Liver (tissue), 9 donors: ENCODE results near the gene BTRC. TPM values are rescaled to one million over a fixed set of nuclear protein-coding genes. Genes with fewer than 3 reads are reported as not detected.
"Not testable (repeated sequence)": the region's sequence is repeated elsewhere in the genome, so short reads cannot be mapped to it uniquely, and the experiment has no call there.

Experiments used
- DNase-seq: peaks from one replicate; pipeline ENCODE4 v3.0.0-alpha.2; 2017; ENCODE audit warnings: low spot score
- H3K27ac ChIP-seq, 2 donors: one replicate each; pipeline ENCODE4 v1.7.0; 2013; ENCODE audit warnings: inconsistent platforms in 2 of 2, low read length in 2 of 2, control low read depth in 1 of 2, low read depth in 1 of 2, mild to moderate bottlenecking in 1 of 2
- H3K27me3 ChIP-seq, 4 donors: one replicate each; pipeline versions ENCODE4 v1.6.1 to v1.7.0; 2013; ENCODE audit warnings: low read length in 3 of 4, inconsistent platforms in 1 of 4, mild to moderate bottlenecking in 1 of 4, moderate library complexity in 1 of 4; ENCODE audit not compliant: control insufficient read depth in 4 of 4, insufficient read depth in 4 of 4
- H3K36me3 ChIP-seq, 4 donors: one replicate each; pipeline versions ENCODE4 v1.6.1 to v1.7.0; 2013; ENCODE audit warnings: low read length in 3 of 4, mild to moderate bottlenecking in 3 of 4, low read depth in 1 of 4, moderate library complexity in 1 of 4; ENCODE audit not compliant: control insufficient read depth in 4 of 4, insufficient read depth in 3 of 4
- H3K4me1 ChIP-seq, 4 donors: one replicate each; pipeline versions ENCODE4 v1.6.1 to v1.7.0; 2013; ENCODE audit warnings: low read length in 3 of 4, mild to moderate bottlenecking in 3 of 4, moderate library complexity in 1 of 4; ENCODE audit not compliant: control insufficient read depth in 4 of 4, insufficient read depth in 4 of 4
- H3K4me3 ChIP-seq, 3 donors: one replicate each; pipeline versions ENCODE4 v1.6.1 to v1.7.0; 2013; ENCODE audit warnings: low read length in 3 of 3, control low read depth in 1 of 3, low read depth in 1 of 3, mild to moderate bottlenecking in 1 of 3
- H3K9ac ChIP-seq, 2 donors: one replicate each; pipeline ENCODE4 v1.7.0; 2013; ENCODE audit warnings: low read length in 2 of 2, mild to moderate bottlenecking in 2 of 2, moderate library complexity in 2 of 2, control low read depth in 1 of 2, low read depth in 1 of 2
- H3K9me3 ChIP-seq, 4 donors: one replicate each; pipeline versions ENCODE4 v1.6.1 to v1.7.0; 2013; ENCODE audit warnings: low read length in 3 of 4; ENCODE audit not compliant: control insufficient read depth in 4 of 4
- CTCF ChIP-seq: fragments of 150-350 bp; IDR thresholded peaks from 2 replicates; pipeline ENCODE4 v1.5.1; 2017; ENCODE audit warnings: improper control_type of control experiment, low read depth, low read length; ENCODE audit not compliant: missing input control
- EGR1 ChIP-seq, 2 donors: IDR thresholded peaks; 2 replicates each; pipeline ENCODE4 v1.6.1; 2016 to 2018; ENCODE audit warnings: antibody characterized with exemption in 2 of 2, low read depth in 2 of 2
- FOXA1 ChIP-seq: IDR thresholded peaks from 2 replicates; pipeline ENCODE4 v1.6.1; 2016; ENCODE audit warnings: antibody characterized with exemption
- FOXA2 ChIP-seq: IDR thresholded peaks from 2 replicates; pipeline ENCODE4 v1.6.1; 2016; ENCODE audit warnings: antibody characterized with exemption
- GABPA ChIP-seq, 2 donors: IDR thresholded peaks in 1 of 2; conservative IDR thresholded peaks in 1 of 2; 2 replicates each; pipeline ENCODE4 v1.6.1; 2016; ENCODE audit warnings: antibody characterized with exemption in 2 of 2, mild to moderate bottlenecking in 1 of 2, moderate library complexity in 1 of 2
- HNF4A ChIP-seq, 2 donors: conservative IDR thresholded peaks; 2 replicates each; pipeline ENCODE4 v1.6.1; 2016; ENCODE audit warnings: antibody characterized with exemption in 2 of 2, mild to moderate bottlenecking in 2 of 2
- HNF4G ChIP-seq: IDR thresholded peaks from 2 replicates; pipeline ENCODE4 v1.6.1; 2016; ENCODE audit warnings: antibody characterized with exemption
- JUND ChIP-seq, 2 donors: IDR thresholded peaks; 2 replicates each; pipeline ENCODE4 v1.6.1; 2016; ENCODE audit warnings: antibody characterized with exemption in 2 of 2
- NR2F2 ChIP-seq: IDR thresholded peaks from 2 replicates; pipeline ENCODE4 v1.6.1; 2016; ENCODE audit warnings: antibody characterized with exemption
- RAD21 ChIP-seq, 2 donors: IDR thresholded peaks; 2 replicates each; pipeline ENCODE4 v1.6.1; 2016; ENCODE audit warnings: antibody characterized with exemption in 2 of 2, mild to moderate bottlenecking in 2 of 2
- RXRA ChIP-seq, 2 donors: IDR thresholded peaks; 2 replicates each; pipeline ENCODE4 v1.6.1; 2017 to 2018; ENCODE audit warnings: antibody characterized with exemption in 2 of 2, mild to moderate bottlenecking in 1 of 2
- TAF1 ChIP-seq: conservative IDR thresholded peaks from 2 replicates; pipeline ENCODE4 v1.6.1; 2016; ENCODE audit warnings: antibody characterized with exemption, mild to moderate bottlenecking
- YY1 ChIP-seq: IDR thresholded peaks from 2 replicates; pipeline ENCODE4 v1.6.1; 2016; ENCODE audit warnings: antibody characterized with exemption, mild to moderate bottlenecking
- ZBTB33 ChIP-seq: IDR thresholded peaks from 2 replicates; pipeline ENCODE4 v1.6.1; 2016; ENCODE audit warnings: antibody characterized with exemption
- WGBS: extraction: QIAGEN DNeasy Blood & Tissue Kit; methylation state at CpG from one replicate; pipeline ENCODE4 v1.1.7; 2013; 5-methylcytosine and 5-hydroxymethylcytosine counted together
- polyA plus RNA-seq, 2 donors: library from polyadenylated mRNA; stranded (reverse) in 1 of 2; unstranded in 1 of 2; fragments of 200-250 nt in 1 of 2; fragments of >200 nt in 1 of 2; fragmentation: Nextera tagmentation in 1 of 2; extraction: Ambion mirVana in 1 of 2; gene quantifications; one replicate each; pipeline versions ENCODE4 v1.2.1 to v1.2.3, GENCODE V29; 2013 to 2015
- total RNA-seq, 2 donors: library from RNA; depleted of rRNA; stranded (reverse); fragments of >200 nt; gene quantifications; one replicate each; pipeline ENCODE4 v1.2.3, GENCODE V29; 2014
- donor health status: healthy.
- donor health status: healthy.
- donor health status: healthy.
- donor health status: healthy.
- donor health status: healthy.

Gene BTRC
- total and polyA plus RNA-seq, 4 donors, result 2.7 to 28.2 (median 5.9) TPM

GRCh38 chr10:101331956-101332355 lies 22.0 kb upstream of the BTRC start:
- 89% methylated on average over 2 of the region's 2 CpGs for WGBS
- no peak for DNase-seq
- H3K27ac ChIP-seq, result no peak overlapping the region
- H3K36me3 ChIP-seq, result no peaks in the 10 kb centered on the region
- no peaks in the 10 kb centered on the region for H3K9me3 ChIP-seq
- no peaks in the 10 kb centered on the region for H3K27me3 ChIP-seq
- no peak overlapping the region for H3K4me3 ChIP-seq
- no peaks in the 10 kb centered on the region for H3K4me1 ChIP-seq
- H3K9ac ChIP-seq, result no peak overlapping the region
- TF ChIP-seq TAF1 (no peak), ZBTB33 (no peak), EGR1 (IDR thresholded peaks at IDR 0.05; ENCODE audit: low read depth in 2 of 2) (no peak), FOXA1 (no peak), RXRA (IDR thresholded peaks at IDR 0.05) (no peak)

- not testable (repeated sequence) for H3K9me3 ChIP-seq, H3K4me3 ChIP-seq, H3K27ac ChIP-seq, H3K4me1 ChIP-seq, DNase-seq, H3K9ac ChIP-seq, H3K27me3 ChIP-seq, H3K36me3 ChIP-seq
- 88% methylated on average over 5 of the region's 5 CpGs for WGBS
Observed at GRCh38 chr10:101334259-101334658, 19.7 kb upstream of the BTRC start.

GRCh38 chr10:101336382-101336781 lies 17.6 kb upstream of the BTRC start:
- no peak for TF ChIP-seq NR2F2
- no peak for TF ChIP-seq JUND (IDR thresholded peaks at IDR 0.05)
- TF ChIP-seq FOXA2, result no peak
- no peak for TF ChIP-seq TAF1
- TF ChIP-seq YY1, result no peak
- no peak for TF ChIP-seq HNF4G
- TF ChIP-seq HNF4A (conservative IDR thresholded peaks at IDR 0.05), result no peak
- no peak for TF ChIP-seq RAD21 (IDR thresholded peaks at IDR 0.05)
- TF ChIP-seq FOXA1, result no peak
- no peak for TF ChIP-seq RXRA (IDR thresholded peaks at IDR 0.05)
- no peak for TF ChIP-seq GABPA (IDR thresholded peaks at IDR 0.05 in 1 of 2, conservative IDR thresholded peaks at IDR 0.05 in 1 of 2)
- TF ChIP-seq CTCF, result no peak
- DNase-seq, result no peak
- no peaks in the 10 kb centered on the region for H3K27me3 ChIP-seq
- no peaks in the 10 kb centered on the region for H3K36me3 ChIP-seq
- no peak overlapping the region for H3K9ac ChIP-seq
- no peak overlapping the region for H3K27ac ChIP-seq
- no peaks in the 10 kb centered on the region for H3K9me3 ChIP-seq
- H3K4me3 ChIP-seq, result no peak overlapping the region
- H3K4me1 ChIP-seq, result no peaks in the 10 kb centered on the region
